DMS153 treated with DMSO at 0.1 percent for 48 hours (cell line): ENCODE measurements around the gene CISD2.
"Not testable (repeated sequence)": the region's sequence is repeated elsewhere in the genome, so short reads cannot be mapped to it uniquely, and the experiment has no call there.

Source experiments
- DNase-seq: peaks from one replicate; lab custom pipeline; 2025; ENCODE audit not compliant: unreplicated experiment; lab: John Stamatoyannopoulos, UW

The CISD2 gene

GRCh38 chr4:102901804-102902203 is 33.0 kb downstream of the CISD2 start:
- DNase-seq = no peak

GRCh38 chr4:102918859-102919258 is 50.1 kb downstream of the CISD2 start:
- no peak for DNase-seq

- not testable (repeated sequence) for DNase-seq
Measured at GRCh38 chr4:102919697-102920096, 50.9 kb downstream of the CISD2 start.

GRCh38 chr4:102935716-102936115 is 66.9 kb downstream of the CISD2 start:
- no peak for DNase-seq

- DNase-seq = not testable (repeated sequence)
Measured at GRCh38 chr4:102938063-102938462, 69.3 kb downstream of the CISD2 start.
